Activated CD4-positive, alpha-beta T cell treated with anti-CD3 and anti-CD28 coated beads for 24 hours (primary cell): ENCODE results near the gene FRS3.

Source experiments
- DNase-seq, 2 donors: peaks; one replicate each; pipeline ENCODE4 v3.0.0-alpha.2; 2020; ENCODE audit warnings: low read depth in 2 of 2

The FRS3 gene

DNA sequence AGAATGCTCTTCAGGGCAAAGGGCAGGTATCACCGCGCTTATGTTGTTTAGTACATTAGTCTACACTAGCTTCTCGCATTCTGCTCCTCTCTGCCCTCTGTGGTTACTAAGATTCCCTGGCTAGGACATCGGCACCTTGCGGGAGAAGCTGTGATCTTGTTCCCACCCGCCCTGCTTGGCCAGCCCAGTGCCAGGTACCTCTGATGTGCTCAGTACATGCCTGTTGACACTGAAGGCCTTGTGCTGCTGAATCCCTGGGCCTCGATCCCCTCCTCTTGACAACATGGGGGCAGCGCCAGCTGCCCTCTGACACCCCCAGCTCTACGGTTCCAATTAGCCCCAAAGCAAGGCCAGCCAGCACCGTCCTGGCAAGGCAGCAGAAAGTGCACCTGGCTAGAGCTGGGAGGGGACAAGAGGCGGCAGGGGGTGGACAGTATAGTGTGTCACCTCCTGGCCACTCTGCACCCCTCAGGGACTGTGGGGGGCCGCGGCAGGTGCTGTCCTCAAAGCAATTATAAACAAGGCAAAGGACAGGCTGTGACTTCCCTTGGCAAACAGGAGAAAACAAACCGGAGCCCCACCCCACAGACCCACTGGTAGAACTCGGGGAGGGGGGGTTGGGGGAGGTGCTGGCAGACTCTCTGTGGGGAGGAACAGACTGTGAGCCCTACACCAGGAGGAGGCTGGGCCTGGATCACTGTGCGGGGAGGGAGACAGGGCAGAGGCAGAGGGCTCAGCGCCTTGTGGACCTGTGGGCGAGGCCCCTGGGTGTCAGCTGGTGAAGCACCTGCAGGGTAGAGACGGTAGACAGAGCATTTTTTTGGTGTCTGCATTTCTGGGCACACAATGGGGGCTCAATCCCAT, 51.4 kb downstream of the FRS3 start:
- no peak for DNase-seq

DNA sequence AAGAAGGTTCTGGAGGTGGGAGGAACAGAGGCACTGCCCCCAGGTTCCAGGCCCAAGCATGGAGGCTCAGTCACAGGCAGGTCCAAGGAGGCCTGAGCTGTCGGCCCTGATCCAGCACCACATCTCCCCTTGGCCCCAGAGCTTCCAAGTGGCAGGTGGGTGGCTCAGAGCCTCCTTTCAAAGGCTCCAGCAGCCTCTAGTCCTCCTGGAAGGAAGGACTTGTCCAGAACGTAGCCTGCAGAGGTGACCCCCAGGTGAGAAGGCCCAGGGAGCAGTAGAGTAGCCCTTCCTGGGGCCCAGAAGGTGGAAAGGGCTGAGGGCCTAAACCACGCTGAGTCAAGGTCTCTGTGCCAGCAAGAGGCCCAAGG, 52.0 kb downstream of the FRS3 start:
- no peak for DNase-seq

DNA sequence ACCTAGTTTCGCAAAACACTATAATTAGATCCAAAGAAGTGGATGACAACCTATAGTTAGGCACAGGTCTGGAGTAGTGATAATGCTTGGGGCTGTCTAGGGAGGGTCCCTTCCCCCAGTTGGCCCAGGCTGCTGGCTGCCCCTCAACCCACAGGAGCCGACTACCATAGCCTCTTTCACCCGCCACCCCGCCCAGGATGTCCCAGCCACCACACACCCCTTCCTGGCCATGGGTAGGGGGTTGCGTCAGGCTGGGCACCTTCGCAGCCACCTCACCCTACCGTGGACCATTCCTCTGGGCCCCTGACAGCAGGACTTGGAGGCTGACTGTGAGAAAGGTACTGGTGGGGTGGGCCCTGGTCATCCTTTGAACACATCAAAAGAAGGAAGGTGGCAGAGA, 52.8 kb downstream of the FRS3 start:
- DNase-seq = no peak

DNA sequence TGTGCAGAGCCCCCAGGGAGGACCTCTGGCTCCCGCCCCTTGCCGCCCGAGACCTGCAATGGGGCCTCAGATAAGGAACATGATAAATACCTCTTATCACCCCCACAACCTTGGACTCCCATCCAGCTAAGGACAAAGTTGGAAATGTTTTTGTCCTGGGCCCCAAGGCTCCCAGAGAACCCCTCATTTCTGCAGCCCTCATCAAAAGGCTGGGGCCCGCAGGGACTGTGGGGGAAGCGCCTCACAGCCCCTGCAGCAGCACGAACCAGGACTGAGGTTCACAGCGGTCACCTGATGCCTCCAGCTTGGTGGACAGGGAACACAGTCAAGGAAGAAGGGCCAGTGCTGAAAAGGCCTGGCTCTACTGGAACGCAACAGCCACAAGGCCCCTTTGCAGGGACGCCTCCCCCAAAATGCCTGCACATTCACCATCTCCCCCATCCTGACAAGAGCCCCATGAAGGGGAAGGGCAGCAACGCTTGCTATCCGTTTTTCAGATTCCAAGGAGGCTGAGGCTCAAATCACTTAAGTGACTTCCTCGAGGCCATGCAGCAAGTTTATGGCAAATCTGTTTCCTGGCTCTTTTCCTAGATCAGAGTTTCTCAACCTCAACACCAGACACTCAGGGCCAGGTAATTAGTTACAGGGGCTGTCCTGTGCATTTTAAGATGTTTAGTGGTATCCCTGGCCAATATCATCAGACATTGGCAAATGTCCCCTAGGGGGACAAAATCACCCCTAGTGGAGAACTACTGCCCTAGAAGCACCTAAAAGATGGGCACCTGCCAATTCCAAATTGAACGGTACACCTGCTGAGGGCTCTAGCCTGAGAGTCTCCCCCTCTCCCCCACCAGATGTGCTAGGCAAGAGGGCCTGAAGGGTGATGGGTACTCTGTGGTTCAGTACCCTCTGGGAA, 54.9 kb downstream of the FRS3 start:
- no peak for DNase-seq

DNA sequence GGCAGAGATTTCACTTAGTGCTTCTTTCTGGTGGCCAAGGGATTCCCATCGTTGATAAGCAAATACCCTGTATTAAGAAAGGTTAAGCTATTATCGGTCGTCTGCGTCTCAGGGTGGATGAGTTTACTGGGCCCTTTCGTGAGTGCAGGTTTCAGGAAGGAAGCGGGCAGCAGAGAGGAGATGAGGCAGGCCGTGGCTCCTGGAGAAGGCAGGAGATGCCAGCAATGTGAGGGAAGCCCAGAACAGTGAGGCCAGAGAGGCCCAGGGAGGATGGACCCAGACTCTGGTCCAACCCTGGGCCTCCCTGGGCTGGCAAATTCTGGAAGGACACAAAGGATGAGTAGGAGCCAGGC, 55.5 kb downstream of the FRS3 start:
- DNase-seq = no peak

DNA sequence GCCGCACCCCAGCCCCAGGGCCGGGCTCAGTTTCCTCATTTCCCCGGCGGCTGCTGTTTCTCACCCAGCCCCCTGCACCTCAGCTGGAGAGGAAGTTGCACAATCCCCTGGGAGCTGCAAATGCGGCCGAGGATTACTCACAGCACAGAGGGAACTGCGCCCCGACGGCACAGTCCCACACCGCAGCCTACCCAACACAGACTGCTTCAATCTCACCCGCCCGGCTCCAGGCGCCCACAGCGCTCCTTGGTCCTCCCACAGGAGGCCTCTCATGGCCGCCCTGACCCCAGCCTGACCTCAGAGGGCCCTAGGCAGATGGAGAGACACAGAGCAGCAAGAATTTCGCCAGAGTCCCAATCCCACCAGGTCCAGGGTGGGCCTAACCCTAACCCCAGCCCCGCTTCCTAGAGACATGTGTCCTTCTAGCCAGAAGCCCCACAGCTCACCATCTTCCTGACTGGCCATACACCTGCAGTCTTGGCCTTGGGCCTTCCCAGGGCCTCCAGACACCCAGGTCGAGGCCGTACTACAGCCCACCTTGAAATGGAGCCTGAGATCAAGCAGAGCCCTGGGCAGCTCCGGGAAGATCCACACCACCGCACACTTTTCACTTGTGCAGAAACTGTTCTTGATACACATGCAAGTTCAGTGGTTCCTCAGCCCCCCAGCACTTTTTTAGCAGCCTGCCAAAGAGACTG, 56.0 kb downstream of the FRS3 start:
- DNase-seq = no peak

DNA sequence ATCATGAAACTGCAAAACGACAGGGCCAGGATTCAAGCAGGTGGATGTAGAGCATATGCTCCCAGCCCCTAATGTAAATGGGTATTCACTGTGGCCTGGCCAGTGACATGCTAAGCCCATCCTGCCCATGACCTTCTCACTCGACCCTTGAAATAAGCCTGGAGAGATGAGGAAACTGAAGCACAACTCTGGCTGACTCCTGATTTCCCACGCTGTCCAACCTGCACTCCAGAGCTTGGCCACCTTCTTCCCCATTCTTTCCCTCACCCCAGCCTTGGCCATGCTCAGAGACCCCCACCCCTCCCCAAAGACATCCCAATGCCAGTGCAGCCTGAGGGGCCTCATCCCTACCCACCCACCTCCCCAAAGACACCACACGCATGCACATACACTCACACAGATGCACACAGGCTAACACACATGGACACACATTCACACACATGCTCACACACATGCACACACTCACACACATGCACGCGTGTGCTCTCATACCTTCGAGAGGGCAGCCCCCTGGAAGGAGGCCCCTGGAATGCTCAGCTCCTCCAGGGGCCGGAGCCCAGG, 56.7 kb downstream of the FRS3 start:
- no peak for DNase-seq

DNA sequence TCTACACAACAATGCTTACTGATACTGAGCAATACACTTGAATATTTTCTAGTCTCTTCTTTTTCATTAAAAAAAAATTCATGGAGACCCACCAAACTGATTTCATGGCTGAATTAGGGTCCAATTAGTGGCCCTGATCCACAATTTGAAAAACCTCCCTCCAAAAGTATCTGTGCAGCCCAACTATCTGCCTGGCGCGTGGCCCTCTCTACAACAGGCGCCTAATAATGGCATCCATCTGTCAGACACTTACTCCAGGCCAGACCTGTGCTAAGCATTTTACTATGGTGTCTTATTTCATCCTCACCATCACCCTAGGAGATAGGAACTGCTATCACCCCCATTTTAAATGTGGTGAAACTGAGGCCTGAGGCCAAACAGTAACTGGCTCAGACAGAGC, 58.3 kb downstream of the FRS3 start:
- no peak for DNase-seq

DNA sequence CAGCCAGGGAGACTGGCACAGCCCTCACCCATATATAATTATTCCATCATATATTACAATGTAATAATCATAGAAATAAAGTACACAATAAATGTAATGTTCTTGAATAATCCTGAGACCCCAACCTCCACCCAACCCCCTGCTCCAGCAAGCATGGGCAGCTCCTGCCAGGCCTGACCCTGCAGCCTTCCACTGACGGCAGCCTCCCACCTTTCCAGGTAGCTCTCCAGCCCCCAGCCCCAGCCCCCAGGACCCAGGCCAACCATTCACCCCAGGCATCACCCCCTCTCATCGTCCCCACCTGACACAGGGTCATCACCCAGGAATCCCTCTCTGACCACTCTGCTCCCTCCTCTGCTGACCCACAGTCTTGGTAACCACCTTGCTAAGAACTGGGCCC, 58.9 kb downstream of the FRS3 start:
- DNase-seq = no peak

DNA sequence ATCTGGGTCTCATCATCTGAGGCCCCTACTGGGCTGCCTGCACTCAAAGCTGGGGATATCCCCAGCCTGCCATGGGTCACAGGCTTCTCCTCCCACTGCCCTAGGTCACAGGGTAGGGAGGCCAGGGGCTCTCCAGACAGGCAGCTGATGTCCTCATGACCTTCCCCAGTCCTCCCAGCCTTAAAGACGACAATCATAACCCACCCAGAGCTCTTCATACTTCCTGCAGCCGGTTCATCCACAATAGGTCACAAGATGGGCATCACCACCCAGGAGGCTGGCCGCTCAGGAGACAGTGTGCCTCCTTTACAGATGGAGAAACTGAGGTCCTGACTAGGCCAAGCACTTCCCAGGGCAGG, 59.5 kb downstream of the FRS3 start:
- DNase-seq = no peak
